ENCODE results near the gene ANKRD53. TPM values are rescaled to one million over a fixed set of nuclear protein-coding genes. Genes with fewer than 3 reads are reported as not detected.

The ANKRD53 gene
- total RNA-seq, 1 donor from 2014 or later = 0.56 TPM

Other genes with a start within 250 kb of the ANKRD53 start
- gene ADD2, start 210.4 kb upstream of the ANKRD53 start, total RNA-seq (ENCODE audit: unreplicated experiment) = 54.0 TPM
- gene FIGLA, start 188.0 kb upstream of the ANKRD53 start, total RNA-seq (ENCODE audit: unreplicated experiment) = not detected
- gene CLEC4F, start 158.0 kb upstream of the ANKRD53 start, total RNA-seq (ENCODE audit: unreplicated experiment) = 0.23 TPM
- 0.74 TPM for gene CD207, start 142.8 kb upstream of the ANKRD53 start, total RNA-seq (ENCODE audit: unreplicated experiment)
- 2.2 TPM for gene VAX2, start 78.1 kb upstream of the ANKRD53 start, total RNA-seq (ENCODE audit: unreplicated experiment)
- not detected for gene ATP6V1B1, start 42.7 kb upstream of the ANKRD53 start, total RNA-seq (ENCODE audit: unreplicated experiment)
- gene TEX261, start 16.2 kb downstream of the ANKRD53 start, total RNA-seq (ENCODE audit: unreplicated experiment) = 37.1 TPM
- gene NAGK, start 90.0 kb downstream of the ANKRD53 start, total RNA-seq (ENCODE audit: unreplicated experiment) = 125 TPM
- gene MCEE, start 151.6 kb downstream of the ANKRD53 start, total RNA-seq (ENCODE audit: unreplicated experiment) = 4.6 TPM
- gene MPHOSPH10, start 152.0 kb downstream of the ANKRD53 start, total RNA-seq (ENCODE audit: unreplicated experiment) = 24.7 TPM
- 2.9 TPM for gene PAIP2B, start 248.5 kb downstream of the ANKRD53 start, total RNA-seq (ENCODE audit: unreplicated experiment)